Peyer's patch (tissue), 4 donors: ENCODE data around the gene NALCN.

Experiments
- CTCF ChIP-seq, 6 experiments: fragments of 450-650 bp in 4 of 6; fragments of 200-600 bp in 2 of 6; sonication (generic) in 1 of 6; IDR thresholded peaks; one replicate each; pipeline ENCODE4 v1.5.1; 2017 to 2019; ENCODE audit warnings: antibody characterized with exemption in 6 of 6, mild to moderate bottlenecking in 3 of 6, moderate library complexity in 1 of 6
- POLR2A ChIP-seq, 2 donors: fragments of 450-650 bp; IDR thresholded peaks; one replicate each; pipeline ENCODE4 v1.5.1; 2017; ENCODE audit warnings: antibody characterized with exemption in 2 of 2, mild to moderate bottlenecking in 2 of 2, moderate library complexity in 2 of 2

GRCh38 chr13:101399365-101399764 is 16.9 kb downstream of the NALCN start:
- no peak for TF ChIP-seq CTCF (IDR thresholded peaks at IDR 0.05)
- TF ChIP-seq POLR2A (IDR thresholded peaks at IDR 0.05): no peak
